Rectal smooth muscle tissue (tissue), 1 donor: ENCODE results near the gene IQSEC3.
A peak's percentile ranks its signal among the peaks of the same experiment; 100 is the strongest.

ENCODE experiments used
- H3K27ac ChIP-seq: one replicate; pipeline ENCODE4 v1.7.0; 2013; ENCODE audit warnings: low read depth, low read length, inconsistent platforms
- H3K27me3 ChIP-seq: one replicate; pipeline ENCODE4 v1.7.0; 2013; ENCODE audit warnings: low read length; ENCODE audit not compliant: control insufficient read depth, insufficient read depth
- H3K36me3 ChIP-seq: one replicate; pipeline ENCODE4 v1.7.0; 2013; ENCODE audit warnings: low read length; ENCODE audit not compliant: control insufficient read depth, insufficient read depth
- H3K4me1 ChIP-seq: one replicate; pipeline ENCODE4 v1.7.0; 2013; ENCODE audit warnings: low read length; ENCODE audit not compliant: control insufficient read depth, insufficient read depth
- H3K4me3 ChIP-seq: one replicate; pipeline ENCODE4 v1.7.0; 2013; ENCODE audit warnings: low read length
- H3K9ac ChIP-seq: one replicate; pipeline ENCODE4 v1.7.0; 2013; ENCODE audit warnings: low read length

IQSEC3 gene

DNA sequence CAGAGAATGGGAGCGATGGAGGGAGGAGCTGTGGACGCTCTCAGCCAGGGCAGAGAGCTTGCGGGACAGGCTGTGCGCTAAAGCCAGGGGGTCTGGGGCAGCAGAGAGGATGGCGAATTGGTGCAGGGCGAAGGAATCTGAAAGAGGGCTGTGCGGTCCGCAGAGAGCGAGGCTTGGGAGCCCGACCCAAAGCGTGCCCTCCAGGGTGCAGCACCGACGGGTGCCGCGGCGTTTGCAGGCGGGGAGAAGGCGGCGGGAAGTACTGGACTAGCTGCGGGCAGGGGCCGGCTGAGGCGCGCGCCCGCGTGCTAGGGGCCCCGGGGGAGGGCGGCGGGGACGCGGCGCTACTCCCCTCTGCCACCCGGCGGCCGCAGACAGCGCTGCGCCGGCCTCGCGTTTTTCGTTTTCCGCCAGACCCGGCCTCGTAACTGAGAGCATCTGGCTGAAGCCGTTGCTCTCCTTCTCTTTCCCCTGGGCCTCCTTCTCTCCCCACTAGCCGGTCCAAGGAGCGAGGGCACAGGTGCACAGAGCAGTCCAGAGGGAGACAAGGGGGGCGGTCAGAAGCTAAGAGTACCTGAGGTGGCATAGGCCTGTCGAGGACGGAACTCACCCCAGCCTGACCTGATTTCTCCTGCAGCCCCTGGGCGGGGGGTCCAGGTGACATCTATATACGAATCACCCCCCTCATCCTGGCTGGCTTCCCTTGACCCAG lies 122.5 kb downstream of the IQSEC3 start:
- no peak overlapping the region for H3K27ac ChIP-seq

DNA sequence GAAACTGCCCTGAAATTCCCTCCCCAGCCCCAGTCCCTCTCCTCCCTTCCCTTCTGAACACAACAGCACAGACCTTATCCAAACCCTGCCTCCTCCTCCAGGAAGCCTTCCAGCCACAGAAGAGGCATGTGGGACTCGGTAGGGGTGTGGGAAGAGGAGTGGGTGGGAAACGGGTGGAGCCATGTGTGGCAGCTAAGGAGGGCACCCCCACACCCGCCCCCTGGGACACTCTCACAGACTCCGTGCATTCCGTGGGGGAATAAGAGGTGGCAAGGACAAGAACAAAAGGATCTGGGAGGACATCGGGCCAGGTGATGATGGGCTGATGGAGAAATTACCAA lies 123.0 kb downstream of the IQSEC3 start:
- Histone ChIP-seq H3K4me1 (no peaks in the 10 kb centered on the region), H3K4me3 (no peak overlapping the region), H3K9ac (no peak overlapping the region), H3K27ac (no peak overlapping the region), H3K36me3 (no peaks in the 10 kb centered on the region), H3K27me3 (peaks cover 4% of the 10 kb centered on the region)

More for the DNA sequence above, 122.5 kb downstream of the IQSEC3 start:
- Histone ChIP-seq H3K36me3 (no peaks in the 10 kb centered on the region), H3K27me3 (peaks cover 4% of the 10 kb centered on the region), H3K4me1 (no peaks in the 10 kb centered on the region), H3K4me3 (peak overlapping the region; percentile 66), H3K9ac (no peak overlapping the region)

DNA sequence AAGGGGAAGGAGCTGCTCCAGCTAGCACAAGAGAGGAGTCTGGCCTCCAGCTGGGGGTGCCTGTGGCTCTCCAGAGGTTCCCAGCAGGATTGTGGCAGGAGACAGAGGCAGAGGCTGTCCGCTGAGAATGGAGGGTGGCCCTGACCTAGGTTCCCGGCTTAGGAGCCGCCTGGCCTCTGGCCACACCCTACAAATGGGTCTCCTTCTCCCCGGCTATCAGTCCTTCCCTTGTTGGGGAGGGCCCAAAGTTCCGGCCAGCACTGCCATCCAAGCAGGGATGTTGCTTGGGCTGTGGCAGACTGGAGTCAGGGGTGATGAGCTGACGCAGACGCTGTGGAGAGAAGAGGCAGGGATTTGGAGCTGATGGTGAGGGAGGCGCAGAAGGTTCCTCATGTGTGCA lies 124.3 kb downstream of the IQSEC3 start:
- Histone ChIP-seq H3K27me3 (peaks cover 4% of the 10 kb centered on the region), H3K9ac (no peak overlapping the region), H3K36me3 (no peaks in the 10 kb centered on the region), H3K27ac (no peak overlapping the region), H3K4me1 (no peaks in the 10 kb centered on the region), H3K4me3 (no peak overlapping the region)

DNA sequence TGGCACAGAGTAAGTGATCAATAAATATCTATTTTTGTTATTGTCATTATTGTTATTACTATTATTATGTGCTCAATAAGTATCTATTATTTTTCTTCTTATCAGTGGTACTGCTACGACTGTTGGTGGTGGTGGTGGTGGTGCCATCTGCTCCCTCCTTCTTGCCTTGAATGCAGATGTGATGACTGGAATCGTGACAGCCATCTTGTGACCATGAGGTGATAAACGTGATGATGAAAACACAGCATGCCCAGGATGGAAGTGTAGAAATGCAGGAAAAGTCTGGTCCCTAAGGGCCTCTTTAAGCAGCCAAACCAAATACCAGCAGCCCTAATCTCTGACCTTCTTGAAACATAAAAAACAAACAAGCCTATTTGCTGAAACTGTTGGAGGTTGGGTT lies 125.0 kb downstream of the IQSEC3 start:
- H3K4me1 ChIP-seq, result no peaks in the 10 kb centered on the region
- H3K9ac ChIP-seq, result no peak overlapping the region
- no peaks in the 10 kb centered on the region for H3K36me3 ChIP-seq
- H3K27ac ChIP-seq, result no peak overlapping the region
- no peak overlapping the region for H3K4me3 ChIP-seq
- peaks cover 4% of the 10 kb centered on the region for H3K27me3 ChIP-seq

DNA sequence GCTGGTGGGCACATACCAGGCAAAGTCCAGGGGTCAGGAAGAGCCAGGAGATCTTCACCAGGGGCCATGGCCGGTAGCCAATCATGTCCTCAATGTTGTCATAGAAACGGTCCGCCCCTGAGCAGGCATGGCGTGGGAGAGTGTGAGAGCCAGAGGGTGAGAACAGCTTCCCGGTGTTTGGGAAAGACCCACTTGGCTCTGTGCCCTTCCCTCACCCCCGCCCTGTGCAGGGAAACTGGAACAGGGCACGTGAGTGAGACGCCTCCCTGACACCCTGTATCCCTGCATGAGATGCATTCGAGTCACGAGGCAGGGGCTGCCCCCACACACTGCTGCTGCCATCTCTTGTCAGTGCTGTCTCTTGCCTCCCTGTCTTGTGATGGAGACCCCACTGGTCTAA lies 126.7 kb downstream of the IQSEC3 start:
- Histone ChIP-seq H3K27me3 (peaks cover 7% of the 10 kb centered on the region), H3K9ac (no peak overlapping the region), H3K4me1 (no peaks in the 10 kb centered on the region), H3K27ac (no peak overlapping the region), H3K4me3 (no peak overlapping the region), H3K36me3 (no peaks in the 10 kb centered on the region)

DNA sequence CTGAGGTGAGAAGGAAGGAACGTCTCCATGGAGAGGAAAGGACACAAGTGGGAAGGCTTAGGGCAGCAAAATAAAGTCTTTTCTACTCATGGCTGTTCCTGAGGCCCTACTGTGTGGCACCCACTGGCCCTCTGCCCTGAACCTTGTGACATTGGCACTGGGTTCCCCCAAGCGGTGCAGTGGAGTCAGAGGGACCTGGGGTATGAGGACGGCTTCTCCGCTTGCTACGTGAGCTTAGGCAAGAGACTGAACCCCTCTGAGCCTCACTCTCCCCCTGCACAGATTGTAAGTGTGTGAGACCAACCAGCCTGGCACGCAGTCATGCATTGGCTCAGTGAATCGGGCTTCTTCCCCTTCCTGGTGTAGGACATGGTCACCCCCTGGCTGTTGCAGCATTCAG lies 127.7 kb downstream of the IQSEC3 start:
- Histone ChIP-seq H3K36me3 (no peaks in the 10 kb centered on the region), H3K4me3 (no peak overlapping the region), H3K27ac (no peak overlapping the region), H3K9ac (no peak overlapping the region), H3K27me3 (peaks cover 7% of the 10 kb centered on the region), H3K4me1 (no peaks in the 10 kb centered on the region)

DNA sequence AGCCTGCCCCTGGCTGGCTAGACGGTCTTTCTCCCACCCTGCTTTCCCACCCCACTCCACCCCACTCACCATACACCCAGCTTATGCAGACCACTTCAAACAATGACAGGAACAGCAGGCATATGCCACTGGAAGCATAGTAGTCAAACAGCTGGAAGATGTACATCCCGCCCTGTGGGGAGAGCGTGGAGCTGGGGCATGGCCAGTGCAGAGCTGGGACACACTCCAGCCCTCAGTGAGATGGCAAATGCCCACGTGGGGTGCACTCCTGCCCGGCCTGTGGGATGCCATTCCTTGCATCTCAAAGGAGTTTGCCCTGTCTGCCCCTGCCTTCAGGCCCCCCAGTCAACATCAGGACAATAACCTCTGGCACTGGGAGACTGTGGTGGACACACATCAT lies 128.6 kb downstream of the IQSEC3 start:
- H3K4me3 ChIP-seq, result no peak overlapping the region
- H3K27me3 ChIP-seq, result peaks cover 7% of the 10 kb centered on the region
- H3K27ac ChIP-seq, result no peak overlapping the region

DNA sequence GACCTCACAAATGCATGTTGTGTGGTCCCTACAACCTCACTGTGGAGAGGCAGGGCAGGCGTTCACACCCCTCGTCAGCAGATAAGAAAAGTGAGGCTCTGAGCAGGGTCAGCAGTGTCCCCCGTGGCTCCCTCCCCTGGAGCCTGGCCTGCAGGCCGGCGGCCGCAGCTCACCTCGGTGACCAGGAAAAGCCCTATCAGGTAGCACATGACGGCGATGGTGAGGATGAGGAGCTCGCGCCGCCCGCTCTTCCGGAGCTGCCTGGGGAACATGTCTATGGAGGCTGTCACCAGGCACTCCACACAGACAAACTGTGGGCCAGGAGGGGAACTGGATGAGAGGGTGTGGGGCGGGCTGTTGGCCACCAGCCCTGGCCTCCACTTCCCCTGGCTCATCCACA lies 129.4 kb downstream of the IQSEC3 start:
- H3K9ac ChIP-seq, result no peak overlapping the region
- no peak overlapping the region for H3K27ac ChIP-seq
- H3K36me3 ChIP-seq, result no peaks in the 10 kb centered on the region
- no peak overlapping the region for H3K4me3 ChIP-seq
- H3K4me1 ChIP-seq, result no peaks in the 10 kb centered on the region
- H3K27me3 ChIP-seq, result peaks cover 8% of the 10 kb centered on the region

More for the DNA sequence above, 128.6 kb downstream of the IQSEC3 start:
- Histone ChIP-seq H3K36me3 (no peaks in the 10 kb centered on the region), H3K4me1 (no peaks in the 10 kb centered on the region), H3K9ac (no peak overlapping the region)

DNA sequence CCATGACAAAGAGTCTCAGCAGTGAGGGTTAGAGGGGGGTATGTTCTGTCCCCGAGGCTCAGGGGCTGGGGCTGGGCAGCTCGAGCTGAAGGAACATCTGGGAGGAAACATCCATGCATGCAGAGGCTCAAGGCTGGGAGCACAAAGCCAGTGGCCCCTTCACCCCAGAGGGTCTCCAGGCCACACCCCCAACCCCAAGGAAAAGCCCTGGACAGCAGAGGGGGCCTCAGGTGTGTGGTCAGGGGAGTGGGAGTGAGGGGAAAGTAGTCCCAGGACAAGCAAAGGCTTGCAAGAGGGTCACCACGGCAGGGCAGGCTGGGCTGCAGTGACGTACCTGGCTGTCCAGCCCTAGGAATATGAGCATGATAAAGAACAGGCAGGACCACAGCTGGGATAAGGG lies 129.9 kb downstream of the IQSEC3 start:
- Histone ChIP-seq H3K4me1 (no peaks in the 10 kb centered on the region), H3K27me3 (peaks cover 13% of the 10 kb centered on the region), H3K36me3 (no peaks in the 10 kb centered on the region), H3K4me3 (no peak overlapping the region), H3K27ac (no peak overlapping the region), H3K9ac (no peak overlapping the region)

DNA sequence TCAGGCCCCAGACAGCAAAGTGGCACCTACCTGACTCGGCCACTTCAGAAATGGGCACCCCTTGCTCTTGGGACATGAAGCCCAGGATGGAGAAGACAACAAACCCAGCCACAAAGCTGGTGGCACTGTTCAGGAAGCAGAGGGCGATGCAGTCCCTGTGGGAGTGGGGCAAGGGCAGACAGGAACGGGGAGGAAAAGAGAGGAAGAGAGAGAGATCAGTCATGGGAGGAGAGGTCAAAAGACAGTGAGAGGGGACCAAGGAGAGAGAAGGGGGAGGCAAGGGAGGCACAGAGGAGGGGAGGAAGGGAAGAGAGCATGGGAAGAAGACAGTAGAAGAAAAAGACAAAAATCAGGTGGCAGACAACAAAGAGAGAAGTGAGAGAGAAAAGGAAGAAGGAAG lies 130.8 kb downstream of the IQSEC3 start:
- Histone ChIP-seq H3K4me3 (no peak overlapping the region), H3K36me3 (no peaks in the 10 kb centered on the region), H3K27ac (no peak overlapping the region), H3K27me3 (peaks cover 13% of the 10 kb centered on the region), H3K9ac (no peak overlapping the region), H3K4me1 (no peaks in the 10 kb centered on the region)

DNA sequence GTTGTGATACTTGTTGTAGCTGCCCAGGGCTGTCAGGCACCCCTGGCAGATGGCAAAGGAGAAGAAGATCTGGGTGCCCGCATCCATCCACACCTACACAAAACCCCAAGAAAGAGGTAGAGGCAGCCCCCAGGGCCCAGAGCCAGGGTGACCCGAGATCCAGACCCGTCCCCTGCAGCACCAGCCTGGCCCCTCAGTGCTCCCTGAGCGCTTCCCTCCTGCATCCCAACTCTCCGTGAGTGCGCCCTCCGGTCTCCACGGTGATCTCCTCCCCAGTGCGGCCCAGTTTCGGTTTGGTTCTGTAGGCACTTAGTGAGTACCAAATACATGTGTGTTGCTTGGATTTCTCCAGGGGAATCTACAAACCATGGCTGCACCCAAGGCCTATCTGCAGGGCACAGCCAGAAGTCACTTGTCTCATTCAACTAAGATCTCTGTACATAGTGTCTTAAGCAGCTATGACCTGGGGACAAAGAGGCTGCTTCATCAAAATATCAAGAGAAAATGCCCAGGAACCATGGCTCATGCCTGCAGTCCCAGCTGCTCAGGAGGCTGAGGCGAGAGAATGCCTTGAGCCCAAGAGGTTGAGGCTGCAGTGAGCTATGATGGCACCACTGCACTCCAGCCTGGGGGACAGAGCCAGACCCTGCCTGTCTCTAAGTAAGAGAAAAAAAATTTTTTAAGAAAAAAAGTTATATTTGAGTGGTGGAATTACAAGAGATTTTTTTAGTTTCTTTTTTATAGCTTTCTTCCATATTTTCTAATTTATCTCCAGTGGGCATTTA lies 131.5 kb downstream of the IQSEC3 start:
- Histone ChIP-seq H3K36me3 (no peaks in the 10 kb centered on the region), H3K4me1 (no peaks in the 10 kb centered on the region)

DNA sequence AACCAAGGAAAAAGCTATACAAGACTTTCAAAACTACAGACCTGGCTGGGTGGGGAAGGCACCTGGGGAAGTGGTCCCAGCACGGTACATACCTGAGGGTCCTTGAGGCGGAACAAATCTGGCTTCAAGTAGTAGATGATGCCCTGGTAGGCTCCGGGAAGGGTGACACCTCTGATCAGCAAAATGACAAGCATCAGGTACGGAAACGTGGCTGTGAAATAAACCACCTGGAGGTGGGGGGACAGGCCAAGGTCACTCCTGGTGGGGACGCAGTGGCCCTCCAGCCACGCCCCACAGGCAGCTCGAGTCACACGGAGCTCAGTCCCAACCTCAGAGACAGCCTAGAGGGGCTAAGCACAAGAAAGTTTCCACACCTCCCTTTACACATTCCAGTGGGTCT lies 132.1 kb downstream of the IQSEC3 start:
- Histone ChIP-seq H3K27ac (no peak overlapping the region), H3K4me1 (no peaks in the 10 kb centered on the region), H3K4me3 (no peak overlapping the region), H3K36me3 (no peaks in the 10 kb centered on the region), H3K9ac (no peak overlapping the region), H3K27me3 (peaks cover 9% of the 10 kb centered on the region)

More for the DNA sequence above, 131.5 kb downstream of the IQSEC3 start:
- Histone ChIP-seq H3K4me3 (no peak overlapping the region), H3K9ac (no peak overlapping the region), H3K27me3 (peaks cover 9% of the 10 kb centered on the region), H3K27ac (no peak overlapping the region)

DNA sequence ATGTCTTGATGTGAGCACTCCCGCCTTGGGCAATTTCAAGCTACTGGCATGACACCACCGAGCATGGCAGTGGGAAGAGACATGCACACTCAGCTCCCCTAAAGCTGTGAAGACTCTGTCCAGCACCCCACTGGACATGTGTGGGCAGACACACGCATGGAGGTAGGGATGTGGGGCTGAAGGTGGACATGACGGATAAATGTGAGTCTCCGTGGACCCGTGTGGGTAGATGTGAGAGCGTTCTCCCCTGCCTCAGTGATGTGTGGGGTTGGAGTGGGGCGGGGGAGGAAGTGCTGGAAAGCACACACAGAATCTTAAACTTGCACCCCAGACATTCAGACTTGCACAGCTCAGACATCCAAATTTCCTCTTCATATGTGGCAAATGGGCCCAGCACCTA lies 134.8 kb downstream of the IQSEC3 start:
- Histone ChIP-seq H3K27ac (no peak overlapping the region), H3K9ac (no peak overlapping the region), H3K4me3 (no peak overlapping the region), H3K36me3 (no peaks in the 10 kb centered on the region), H3K27me3 (peaks cover 17% of the 10 kb centered on the region), H3K4me1 (no peaks in the 10 kb centered on the region)
